Daoy (cell line): ENCODE measurements around the gene MEGF6. TPM values are rescaled to one million over a fixed set of nuclear protein-coding genes. Genes with fewer than 3 reads are reported as not detected.
"Not testable (repeated sequence)": the region's sequence is repeated elsewhere in the genome, so short reads cannot be mapped to it uniquely, and the experiment has no call there.

Source experiments
- DNase-seq: peaks from one replicate; pipeline ENCODE4 v3.0.0-alpha.2; 2015; ENCODE audit warnings: low read depth
- total RNA-seq: library from RNA; depleted of rRNA; stranded (reverse); fragments of >200 nt; shearing (Covaris generic); gene quantifications from 2 replicates; pipeline ENCODE4 v1.2.3, GENCODE V29; 2014

MEGF6 gene
- total RNA-seq, 1 experiment from 2014 or later, result 2.5 TPM

DNA sequence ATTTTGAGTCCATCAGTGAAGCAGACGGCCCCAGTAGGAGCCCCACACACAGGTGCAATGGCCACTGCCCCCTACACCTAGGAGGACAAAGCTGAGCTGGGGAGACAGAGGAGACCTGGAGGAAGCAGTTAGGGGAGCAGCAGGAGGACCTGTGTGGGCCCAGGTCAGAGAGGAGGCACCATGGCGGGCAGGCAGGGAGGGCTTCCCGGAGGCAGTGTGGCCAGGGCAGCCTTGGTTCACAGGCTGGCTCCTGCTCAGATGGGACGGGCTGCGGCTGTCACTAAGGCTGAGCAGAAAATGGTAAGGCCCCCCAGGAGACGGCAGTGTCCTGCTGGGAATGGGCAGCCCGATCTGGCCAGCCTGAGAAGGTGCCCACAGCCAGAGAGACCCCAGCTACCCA is 15.4 kb downstream of the MEGF6 start:
- no peak for DNase-seq

DNA sequence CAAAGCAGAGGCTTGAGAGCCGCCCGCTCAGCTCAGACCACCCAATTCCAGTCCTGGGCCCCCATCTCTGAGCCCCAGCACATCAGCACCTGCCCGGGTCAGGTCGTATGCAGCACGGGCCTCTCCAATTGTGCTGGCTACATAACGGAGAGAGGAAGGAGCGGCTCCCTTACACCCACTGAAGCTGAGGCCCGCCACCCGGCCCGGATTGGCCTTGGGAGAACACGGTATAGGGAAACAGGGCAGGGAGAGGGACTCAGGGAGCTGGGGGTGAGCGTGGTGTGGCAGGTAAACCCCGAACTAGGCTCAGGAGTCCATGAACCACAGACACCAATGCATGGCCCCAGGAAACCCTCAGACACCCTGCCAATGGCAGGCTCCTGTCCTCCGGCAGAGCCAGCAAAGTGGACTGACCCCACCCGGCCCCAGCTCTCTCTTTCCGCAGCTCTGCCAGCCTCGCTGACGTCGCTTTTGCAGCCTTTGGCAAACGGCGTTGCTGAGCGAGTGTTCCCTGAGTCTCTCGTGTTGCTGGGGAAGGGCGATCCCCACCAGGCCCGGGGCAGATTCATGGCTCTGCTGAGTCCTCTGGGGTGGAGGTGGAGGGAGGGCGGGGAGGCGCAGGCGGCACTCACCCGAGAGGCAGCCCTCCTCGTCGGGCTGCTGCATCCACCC is 16.5 kb downstream of the MEGF6 start:
- DNase-seq, result no peak

DNA sequence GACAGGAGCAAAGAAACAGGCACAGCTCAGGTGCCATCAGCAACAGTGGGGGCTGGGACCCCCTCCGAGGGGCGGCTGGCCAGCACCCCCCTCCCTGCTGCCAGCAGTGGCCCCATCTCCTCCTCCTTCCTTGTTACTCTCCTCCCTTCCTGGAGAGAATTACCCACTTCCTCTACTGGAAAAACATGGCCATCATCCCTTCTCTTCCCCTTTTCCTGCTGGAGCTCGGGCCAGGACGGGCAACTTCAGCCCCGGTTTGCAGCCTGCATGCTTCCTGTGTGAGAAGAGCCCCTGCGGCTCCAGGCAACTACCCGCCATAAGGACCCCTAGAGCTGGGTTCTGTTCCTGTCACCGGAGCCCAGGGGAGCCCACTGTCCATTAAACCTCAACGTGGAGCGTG is 17.6 kb downstream of the MEGF6 start:
- DNase-seq, result no peak

DNA sequence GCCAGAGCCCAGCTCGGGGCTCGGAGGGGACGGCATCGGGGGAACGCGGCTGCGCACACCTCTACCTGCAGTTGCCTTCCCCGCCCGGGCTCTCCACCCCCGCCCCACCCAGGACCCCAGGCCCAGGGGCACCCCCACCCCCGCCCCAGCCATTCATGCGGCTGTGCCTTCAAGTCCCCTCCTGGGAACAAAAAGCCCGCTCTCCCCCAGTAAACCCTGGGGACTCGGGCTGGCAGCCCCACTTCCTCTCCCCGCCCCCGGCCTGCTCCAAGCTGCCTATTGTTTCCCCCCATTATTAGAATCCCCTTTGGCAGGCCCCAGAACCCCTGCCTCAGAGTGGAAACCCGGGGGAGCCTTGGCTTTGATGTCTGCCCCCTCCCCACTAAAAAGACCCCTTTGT is 18.0 kb downstream of the MEGF6 start:
- no peak for DNase-seq

DNA sequence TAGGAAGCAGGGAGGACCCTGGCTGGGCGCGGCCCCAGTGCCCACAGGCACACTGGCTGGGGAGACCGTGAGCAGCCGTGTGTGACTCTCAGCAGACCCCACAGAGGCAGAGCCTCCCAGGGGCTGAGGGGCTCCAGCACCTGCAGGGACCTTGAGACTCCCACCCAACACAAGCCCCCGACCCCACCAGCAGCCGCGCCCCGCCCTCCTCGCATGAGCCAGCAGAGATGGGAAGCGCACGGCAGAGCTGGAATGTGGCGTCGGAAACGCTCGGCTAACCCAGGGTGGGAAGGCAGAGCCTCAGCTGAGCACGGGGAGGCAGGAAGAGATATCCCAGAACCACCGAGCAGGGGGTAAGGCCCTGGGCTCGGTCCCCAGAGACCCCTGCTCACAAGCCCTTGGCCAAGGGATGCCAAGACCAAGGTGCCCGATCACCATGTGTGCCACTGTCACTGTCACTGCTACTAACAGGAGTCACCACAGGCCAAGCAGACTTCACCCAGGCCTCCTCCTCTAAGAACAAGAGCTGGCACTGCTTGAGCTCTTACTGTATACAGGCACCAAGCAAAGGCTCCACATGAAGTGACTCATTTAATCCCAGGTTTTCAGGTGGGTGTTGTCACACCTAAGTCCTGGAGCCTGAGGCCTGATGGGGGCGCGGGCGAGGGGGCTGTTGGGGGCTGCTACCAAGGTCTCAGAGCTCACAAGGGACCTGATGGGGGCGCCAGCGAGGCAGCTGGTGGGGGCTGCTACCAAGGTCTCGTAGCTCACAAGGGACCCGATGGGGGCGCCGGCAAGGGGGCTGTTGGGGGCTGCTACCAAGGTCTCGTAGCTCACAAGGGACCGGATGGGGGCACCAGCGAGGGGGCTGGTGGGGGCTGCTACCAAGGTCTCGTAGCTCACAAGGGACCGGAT is 20.1 kb downstream of the MEGF6 start:
- DNase-seq, result no peak

DNA sequence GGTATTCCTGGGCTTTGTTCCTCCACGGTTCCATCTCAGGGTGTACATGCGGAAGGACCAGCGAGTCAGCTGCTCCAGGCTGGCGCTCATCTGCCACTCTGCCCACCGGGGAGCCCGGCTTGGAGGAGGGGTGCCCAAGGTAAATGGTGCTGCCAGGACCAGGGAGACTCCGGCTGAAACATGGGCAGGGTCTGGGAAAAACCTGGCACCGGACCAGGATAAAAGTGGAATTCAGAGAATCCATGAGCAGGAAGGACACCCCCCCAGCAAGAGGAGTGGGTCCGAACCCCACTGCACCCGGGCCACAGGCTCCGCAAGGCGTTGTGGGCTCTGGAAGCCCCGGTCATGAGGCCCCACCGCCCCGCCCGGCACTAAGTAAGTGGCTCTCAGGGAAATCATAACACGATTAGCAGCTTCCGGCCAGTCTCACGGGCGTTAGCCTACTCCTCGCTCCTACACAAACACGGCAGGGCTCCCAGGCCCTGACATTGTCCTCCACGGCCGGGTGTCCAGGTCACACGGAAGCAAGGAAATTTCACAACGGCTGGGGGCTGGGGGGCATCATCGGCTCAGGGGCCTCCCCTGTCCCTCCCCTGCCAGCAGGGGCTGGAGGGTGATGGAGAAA is 21.1 kb downstream of the MEGF6 start:
- peak; percentile 32 for DNase-seq

DNA sequence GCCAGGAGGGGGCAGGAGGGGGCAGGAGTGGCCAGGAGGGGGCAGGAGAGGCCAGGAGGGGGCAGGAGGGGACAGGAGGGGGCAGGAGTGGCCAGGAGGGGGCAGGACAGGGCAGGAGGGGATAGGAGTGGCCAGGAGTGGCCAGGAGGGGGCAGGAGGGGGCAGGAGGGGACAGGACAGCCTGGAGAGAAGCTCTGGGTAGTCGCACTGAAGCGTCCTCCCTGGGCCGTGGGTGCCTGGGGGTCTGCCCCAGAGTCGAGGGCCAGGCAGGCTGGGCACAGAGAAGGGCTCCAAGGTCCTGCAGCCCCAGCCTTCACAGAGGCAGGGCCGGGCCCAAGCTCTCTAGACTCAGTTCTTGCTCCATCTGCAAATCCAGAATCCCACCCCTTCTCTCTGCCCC is 22.9 kb downstream of the MEGF6 start:
- DNase-seq, result no peak

DNA sequence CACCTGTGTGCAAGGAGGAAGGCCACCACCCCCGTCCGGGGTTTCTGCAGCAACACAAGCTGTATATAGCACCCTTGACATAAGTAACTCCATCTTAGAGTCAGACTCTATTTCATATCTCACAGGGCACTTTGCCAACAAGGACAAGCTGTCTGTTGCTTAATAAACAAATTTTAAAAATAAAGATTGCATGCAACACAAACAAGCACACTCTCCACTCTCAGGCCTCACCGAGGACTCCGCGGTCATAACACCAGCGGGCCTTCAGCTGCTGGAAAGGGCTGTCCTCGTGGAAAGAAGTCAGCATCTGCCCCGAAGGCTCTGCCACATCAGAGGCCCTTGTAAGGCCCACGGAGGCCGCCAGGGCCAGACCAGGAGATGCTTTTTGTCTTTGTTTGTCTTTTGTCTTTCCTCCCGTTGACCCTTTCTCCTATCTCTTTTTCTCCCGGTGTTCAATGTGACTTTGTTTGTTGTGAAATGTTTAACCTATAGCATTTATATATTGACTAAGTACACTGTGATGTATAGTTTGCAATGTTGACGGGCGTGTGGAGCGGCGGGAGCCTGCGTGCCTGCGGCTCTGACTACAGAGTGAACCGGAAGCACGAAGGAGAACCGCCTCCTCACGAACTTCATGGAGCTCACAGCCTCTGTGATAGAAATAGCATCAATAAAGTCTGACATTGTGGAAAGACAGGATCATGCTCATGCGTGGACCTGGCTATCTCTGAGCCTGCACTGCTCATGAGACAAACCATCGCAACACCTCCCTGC is 24.1 kb downstream of the MEGF6 start:
- DNase-seq, result no peak

DNA sequence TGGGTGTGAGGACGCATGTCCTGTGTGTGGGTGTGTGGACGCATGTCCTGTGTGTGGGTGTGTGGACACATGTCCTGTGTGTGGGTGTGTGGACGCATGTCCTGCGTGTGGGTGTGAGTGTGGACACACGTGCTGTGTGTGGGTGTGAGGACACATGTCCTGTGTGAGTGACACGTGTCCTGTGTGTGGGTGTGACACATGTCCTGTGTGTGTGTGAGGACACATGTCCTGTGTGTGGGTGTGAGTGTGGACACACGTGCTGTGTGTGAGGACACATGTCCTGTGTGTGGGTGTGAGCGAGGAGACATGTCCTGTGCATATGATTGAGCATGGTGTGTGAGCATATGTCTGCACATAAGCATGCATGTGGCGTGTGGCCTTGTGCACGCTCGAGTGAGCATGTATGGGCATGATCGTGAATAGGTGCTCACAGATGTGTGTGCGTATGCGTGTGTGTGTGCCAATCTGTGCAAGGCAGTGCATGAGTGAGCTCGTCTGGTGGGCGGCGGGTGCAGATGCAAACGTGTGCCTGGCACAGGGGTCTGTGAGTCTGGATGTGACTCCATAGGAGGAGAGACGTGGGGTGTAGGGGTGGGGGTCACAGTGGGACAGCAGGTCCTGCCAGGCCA is 25.3 kb downstream of the MEGF6 start:
- DNase-seq, result no peak

DNA sequence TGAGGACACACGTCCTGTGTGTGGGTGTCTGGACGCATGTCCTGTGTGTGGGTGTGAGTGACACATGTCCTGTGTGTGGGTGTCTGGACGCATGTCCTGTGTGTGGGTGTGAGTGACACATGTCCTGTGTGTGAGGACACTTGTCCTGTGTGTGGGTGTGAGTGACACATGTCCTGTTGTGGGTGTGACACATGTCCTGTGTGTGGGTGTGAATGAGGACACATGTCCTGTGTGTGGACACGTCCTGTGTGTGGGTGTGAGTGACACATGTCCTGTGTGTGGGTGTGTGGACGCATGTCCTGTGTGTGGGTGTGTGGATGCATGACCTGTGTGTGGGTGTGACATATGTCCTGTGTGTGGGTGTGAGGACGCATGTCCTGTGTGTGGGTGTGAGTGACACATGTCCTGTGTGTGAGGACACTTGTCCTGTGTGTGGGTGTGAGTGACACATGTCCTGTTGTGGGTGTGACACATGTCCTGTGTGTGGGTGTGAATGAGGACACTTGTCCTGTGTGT is 25.9 kb downstream of the MEGF6 start:
- not testable (repeated sequence) for DNase-seq

DNA sequence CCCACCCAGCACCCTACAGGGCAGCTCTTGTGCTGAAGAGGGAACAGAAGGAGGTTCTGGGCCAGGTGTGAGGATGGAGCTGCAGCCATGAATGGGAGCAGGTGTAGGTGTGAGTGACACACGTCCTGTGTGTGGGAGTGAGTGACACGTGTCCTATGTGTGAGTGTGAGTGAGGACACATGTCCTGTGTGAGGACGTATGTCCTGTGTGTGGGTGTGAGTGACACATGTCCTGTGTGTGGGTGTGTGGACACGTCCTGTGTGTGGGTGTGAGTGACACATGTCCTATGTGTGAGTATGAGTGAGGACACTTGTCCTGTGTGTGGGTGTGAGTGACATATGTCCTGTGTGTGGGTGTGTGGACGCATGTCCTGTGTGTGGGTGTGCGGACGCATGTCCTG is 26.4 kb downstream of the MEGF6 start:
- no peak for DNase-seq

DNA sequence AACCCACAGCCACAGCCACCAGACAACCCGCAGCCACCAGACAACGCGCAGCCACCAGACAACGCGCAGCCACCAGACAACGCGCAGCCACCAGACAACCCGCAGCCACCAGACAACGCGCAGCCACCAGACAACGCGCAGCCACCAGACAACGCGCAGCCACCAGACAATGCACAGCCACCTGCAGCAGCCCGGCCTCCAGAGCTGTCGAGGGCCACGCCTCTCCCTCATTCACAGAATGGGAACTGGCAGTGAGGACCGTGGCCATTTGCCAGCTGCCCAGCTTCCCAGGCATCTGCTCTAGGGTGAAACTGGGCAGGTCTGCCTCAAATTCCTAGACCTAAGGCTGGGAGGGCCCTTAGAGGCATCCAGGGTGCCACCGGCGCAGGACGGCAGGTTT is 27.6 kb downstream of the MEGF6 start:
- not testable (repeated sequence) for DNase-seq

DNA sequence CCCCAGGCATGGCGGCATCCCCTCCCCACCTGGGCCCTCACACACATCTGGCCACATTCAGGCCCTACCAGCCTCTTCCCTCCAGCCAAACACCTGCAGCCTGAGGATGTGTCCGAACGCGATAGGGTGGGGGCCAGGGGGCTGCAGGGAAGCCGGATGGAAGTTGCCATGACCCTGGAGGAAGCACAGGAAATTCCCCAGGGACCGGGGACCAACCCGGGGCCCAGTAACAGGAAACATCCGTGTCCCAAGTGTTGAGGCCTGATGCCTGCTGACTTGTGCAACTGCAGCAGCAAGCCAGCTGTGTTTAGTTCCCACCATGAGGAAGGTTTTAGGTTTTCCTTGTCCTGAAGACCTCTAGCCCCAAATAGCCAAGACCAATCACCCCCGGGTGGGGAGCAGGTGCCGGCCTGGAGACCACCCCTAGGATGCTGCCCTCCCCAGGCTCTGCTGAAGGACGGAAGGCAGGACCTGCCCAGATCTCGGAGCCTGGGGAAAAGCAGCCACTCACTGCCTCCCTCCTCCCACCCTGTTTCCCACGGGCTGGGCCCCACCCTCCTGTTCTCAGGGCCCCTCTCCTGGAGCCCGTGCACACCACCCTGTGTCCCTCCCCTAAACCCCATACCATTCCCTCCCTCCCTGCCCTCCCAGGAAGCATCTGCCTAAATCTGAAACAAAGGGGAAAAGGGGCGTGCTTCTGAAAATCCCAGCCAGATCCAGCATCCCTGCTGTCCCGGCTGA is 29.8 kb downstream of the MEGF6 start:
- no peak for DNase-seq

DNA sequence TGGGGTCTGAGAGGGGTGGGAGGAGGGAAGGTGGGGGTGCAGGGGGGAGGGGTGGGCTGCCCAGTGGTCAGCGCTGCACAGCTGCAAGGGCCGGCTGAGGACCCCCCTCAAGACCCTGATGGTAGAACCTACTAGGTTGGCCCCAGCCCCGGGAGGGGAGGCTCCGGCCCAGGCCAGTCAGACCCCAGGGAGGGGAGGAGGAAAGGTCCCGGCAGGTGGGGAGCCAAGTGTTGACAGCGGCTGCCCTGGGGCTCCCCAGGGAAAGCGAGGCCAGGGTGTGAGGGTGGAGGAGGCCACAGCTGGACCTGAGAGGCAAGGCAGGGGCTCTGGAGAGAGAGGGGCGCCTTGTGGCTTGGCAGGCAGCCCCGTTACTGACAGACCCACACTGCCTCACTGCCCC is 31.1 kb downstream of the MEGF6 start:
- no peak for DNase-seq

DNA sequence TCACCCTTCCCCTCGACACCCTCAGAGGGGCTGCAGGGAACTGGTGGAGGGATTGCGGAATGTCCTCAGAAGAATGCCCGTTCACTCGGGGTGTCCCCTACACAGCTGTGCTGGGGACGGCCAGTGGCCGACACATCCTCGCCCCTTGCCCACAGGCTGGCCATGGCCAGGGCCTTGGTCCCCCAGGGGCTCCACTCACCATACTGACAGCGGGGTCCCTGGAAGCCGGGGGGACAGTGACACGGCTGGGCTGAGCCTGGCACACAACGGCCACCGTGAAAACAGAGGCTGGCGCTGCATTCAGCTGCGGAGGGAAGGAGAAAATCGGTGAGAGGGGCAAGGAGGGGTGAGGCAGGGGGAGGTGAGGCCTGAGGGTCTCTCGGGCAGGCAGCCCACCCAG is 31.7 kb downstream of the MEGF6 start:
- DNase-seq, result no peak

DNA sequence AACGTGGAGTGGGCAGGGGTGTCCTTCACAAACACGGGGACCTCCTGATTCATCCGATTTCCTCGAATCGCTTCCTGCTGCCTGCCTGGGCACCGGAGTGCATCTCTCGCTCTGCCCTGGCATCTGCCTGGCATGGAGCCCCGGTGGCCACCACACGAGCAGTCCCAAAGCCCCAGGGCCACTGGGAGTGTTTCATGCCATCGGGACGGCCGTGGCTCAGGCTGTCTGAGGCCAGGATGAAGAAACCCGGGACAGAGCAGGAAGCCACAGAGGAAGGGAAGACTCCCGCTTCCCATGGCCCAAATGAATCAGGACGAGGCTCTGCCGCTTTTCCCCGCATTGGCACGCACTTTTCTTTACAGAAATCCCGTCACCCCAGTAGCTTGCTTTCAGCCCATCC is 32.4 kb downstream of the MEGF6 start:
- peak; percentile 35 for DNase-seq

DNA sequence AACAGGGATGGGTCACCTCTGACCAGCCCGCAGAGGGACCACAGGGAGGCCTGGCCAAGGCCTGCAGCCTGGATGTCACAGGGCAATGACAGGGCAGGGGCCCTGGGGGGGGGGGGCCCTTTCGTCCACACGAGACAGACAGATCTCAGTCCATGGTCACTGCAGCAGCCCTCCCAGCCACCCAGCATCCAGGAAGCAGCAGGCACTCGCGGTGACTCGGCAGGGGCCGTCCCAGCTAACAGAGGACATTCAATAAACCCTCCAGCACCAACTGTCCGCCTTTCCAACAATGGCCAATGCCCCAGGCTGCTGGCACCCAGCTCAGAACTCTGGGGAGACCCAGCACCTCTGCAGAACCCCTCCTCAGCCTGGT is 32.9 kb downstream of the MEGF6 start:
- peak; percentile 39 for DNase-seq

DNA sequence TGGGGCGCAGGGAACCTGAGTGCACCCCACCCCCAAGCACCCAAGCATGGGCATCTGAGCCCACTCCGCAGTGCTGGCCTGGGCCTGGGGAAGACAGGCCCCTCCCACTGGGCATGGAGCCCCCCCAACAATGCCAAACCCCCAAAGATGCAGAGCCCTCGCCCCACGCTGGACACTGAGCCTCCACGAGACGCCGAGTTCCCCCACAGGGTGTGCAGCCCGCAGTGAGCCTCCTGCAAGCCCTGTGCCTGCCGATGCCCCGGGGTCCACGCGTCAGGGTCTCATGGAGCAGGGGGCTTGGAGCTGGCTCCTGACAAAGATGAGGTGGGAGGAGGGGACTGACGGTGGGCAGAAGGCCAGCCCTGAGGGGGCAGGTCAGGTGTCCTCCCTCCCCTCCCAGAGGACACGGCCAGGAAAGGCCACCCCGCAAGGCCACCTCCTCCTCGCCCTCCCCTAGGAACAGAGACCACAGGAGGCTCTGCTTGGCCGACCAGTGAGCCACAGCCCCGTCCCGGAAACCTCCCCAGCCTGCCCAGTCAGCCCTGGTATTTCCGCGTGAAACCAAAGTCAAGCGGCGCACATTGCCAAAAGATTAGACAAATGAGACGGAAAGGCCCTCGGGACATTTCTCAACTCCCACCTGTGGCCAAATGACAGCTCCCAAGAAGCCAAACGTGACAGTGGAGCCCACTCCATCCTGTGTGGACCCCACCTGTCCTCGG is 33.4 kb downstream of the MEGF6 start:
- peak; percentile 88 for DNase-seq

DNA sequence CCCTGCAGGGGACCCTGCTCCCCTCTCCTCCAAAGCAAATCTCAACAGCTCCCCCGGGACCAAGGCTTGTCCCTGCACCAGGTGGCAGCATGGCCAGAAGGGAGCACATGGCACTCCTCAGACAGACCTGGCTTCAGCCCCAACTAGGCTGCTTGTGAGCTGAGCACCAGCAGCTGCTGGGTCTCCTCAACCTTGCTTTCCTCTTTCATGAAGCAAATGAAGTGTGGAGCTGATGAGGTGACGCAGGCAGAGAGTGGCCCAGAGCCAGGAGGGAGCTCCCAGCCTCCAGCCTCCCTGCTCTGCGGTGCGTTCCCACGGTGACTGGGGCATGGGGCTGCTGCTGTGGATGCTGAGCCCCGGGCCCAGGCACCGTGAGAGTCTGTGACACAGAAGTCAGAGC is 34.0 kb downstream of the MEGF6 start:
- peak; percentile 78 for DNase-seq

DNA sequence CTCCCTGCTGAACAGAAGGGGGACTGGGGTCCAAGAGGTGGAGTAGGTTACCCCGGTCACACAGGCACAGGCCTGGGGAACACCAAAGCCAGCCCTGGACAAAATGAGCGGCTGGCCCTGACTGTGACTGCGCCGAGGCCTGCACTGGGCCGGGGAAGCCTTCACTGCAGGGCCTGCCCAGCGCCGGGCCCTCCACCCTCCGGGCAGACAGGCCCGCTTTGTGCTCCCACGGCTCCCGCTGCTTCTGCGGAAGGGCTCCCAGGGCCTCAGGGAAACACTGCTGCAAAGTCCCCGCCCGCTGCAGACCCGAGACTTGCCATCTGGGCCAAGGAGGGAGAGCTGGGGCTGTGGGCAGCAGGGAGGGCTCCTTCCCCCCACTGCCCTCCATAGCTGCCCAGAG is 35.3 kb downstream of the MEGF6 start:
- DNase-seq, result no peak
